HG03045 (cell line): ENCODE results near the gene SATB2.

ENCODE experiments used
- ATAC-seq: cut with Tn5 transposase; IDR thresholded peaks from one replicate; pipeline ENCODE4 v1.9.1; 2021; ENCODE audit warnings: mild to moderate bottlenecking, moderate library complexity; ENCODE audit not compliant: unreplicated experiment

Gene SATB2

DNA sequence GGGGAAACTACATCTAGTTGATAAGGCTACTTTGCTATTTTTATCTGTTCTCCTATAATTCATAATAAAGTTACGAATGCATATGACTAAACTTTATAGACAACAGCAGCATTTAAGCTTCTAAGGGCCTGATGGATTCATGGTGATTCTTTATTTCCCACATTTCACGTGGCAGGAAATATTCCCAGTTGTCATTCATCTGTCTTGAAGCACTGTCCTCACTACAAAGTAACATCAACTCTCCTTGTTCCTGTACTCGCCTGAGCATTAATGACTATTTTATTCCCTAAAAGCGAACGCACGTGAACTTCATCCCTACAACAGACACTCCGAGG lies 2.6 kb downstream of the SATB2 start:
- no peak for ATAC-seq

DNA sequence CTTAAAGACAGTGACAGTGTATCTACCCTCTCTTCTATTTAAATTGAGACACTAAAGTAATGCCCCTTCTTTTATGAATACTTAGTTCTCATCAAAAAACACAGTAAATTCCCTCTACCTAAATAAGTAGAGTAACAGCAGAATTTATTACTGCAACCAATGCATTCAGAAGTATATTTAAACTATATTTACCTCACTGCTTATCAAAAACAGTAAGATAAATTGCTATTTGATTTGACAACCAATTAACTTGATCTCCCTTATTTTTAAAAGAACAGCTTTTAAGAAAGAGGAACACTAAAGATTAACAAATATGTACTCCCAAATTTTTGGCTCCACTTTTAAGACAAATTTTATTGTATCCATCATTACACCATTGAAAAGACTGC lies 4.8 kb downstream of the SATB2 start:
- ATAC-seq = no peak

DNA sequence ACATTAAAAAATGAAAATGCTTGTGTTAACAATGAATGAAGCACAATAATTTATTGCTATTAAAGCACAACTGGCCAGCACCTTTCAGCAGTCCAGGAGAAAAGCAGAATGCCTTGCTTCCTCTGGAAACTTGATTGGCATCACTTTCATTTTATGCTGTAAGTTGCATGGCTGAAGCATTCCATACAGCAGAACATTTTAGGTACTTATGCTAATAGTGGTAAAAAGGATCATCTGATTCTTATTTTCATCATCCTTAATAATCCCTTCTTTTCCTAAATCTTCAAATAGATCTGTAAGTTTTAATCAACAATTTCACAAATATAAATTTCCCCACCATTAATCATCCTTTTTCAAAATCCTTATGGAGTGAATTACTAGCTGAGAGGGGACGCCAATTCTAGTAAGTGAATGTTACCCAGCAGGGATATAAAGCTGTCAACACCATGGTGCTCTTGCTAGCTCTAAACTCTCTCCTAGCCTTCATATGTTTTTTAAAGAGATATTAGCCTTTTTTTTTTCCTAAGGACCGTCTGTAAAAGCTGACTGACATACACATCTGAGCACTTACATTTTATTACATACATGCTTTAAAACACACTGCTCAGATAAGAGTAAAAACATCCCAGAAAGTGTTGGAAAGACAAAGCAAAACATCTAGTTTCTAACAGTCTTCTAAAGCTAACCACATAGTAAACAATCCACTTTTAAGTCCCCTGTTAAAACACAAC lies 5.3 kb downstream of the SATB2 start:
- no peak for ATAC-seq

DNA sequence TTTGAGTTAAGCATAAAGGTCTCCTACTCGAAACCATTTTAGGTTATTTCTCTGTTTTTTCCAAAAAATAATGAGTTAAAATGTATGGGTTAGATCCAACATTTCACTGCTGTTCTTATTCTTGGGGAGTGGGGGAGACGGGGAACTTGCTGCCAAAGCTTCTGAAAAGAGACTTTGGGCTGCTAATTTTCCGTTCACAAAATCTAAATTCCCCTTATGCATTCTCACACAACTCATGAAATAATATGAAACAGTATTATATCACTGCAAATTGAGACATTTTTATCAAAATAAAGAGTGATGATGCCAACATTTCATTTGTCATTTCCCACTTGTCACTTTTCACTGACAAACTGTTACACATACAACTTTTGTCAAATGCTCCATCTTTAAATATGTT lies 7.8 kb downstream of the SATB2 start:
- no peak for ATAC-seq

DNA sequence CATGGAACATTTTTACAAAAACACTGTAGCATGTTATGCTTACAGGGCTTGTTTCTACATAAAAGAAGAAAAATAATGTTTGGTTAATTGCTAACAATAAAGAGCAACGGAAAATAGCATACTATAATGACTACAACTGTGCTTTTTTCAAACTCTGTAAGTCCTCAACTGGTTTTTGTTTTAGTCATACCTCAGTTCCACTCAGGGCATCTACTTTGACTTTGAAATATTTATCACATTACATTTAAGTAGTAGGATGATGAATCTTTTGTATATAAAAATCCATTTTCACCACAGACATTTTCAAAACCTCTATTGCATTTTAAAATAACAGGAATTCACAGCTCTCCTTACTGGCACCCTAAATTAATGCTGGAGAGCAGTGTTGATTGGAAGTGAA lies 8.3 kb downstream of the SATB2 start:
- ATAC-seq = no peak

DNA sequence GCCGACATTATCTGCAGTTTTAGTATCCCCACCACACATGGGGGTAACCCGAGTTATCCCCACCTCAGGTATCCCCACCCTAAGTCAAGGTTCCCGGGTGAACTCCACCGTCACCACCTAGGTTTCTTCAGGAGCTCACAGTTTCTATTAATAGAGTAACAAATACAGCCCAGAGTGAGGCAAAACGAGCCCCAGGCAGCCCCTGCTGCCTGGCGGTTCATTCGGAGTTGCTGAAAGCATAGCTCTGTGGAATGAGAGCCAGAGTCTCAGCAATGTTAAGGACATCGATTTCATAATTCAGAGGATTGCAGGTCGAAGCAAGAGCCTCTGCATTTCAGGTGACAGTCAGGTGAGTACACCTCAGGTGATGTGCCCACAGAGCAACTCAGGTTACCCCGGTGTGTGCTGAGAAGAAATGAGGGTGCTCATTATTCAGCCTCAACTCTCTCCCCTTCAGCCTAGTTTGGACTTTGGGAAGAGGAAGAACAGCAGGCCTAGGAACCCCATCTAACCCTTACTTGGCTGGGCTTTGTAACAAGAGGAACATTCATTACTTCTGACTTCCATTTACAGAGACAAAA lies 10.7 kb downstream of the SATB2 start:
- ATAC-seq = no peak

DNA sequence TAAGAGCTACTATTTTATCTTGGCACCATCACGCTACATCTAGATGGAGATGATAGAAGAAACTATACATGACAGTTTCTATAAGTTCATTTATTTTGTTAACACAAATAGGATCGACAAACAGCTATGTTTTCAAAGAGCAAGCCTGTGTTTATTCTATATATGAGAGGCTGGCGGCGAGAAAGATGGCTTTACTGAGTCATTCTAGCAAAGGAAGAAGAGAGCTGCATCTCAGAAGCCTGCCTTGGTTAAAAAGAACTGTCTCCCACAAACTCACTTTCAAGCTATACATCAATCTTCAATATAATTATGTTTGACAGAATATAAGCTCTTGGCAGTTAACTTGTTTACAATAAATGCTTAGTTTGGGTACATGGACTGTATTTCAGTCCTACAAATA lies 13.0 kb downstream of the SATB2 start:
- no peak for ATAC-seq

DNA sequence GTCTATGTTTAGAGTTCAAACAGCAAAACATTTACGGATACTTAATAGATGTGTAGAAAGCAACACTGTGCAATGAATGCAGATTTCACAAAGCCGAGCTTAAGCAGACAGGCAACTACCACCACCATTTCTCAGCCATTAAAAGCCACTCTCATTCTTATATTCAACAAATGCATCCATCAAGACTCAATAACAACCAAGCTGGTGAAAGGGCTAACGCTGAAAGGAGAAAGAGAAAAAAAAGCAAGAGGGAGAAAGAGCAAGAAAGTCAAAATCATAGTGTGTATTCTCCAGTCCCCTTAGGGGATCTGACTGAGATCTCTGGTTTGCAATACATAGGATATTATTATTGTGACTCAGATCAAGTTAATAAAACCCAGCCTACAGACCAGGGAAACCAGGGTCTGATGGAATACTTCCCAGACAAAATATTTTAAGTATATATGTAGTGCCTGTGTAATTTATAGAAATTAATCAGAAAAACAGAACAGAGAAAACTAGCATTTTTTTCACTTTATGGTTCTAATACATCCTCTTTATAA lies 14.1 kb downstream of the SATB2 start:
- ATAC-seq = no peak

DNA sequence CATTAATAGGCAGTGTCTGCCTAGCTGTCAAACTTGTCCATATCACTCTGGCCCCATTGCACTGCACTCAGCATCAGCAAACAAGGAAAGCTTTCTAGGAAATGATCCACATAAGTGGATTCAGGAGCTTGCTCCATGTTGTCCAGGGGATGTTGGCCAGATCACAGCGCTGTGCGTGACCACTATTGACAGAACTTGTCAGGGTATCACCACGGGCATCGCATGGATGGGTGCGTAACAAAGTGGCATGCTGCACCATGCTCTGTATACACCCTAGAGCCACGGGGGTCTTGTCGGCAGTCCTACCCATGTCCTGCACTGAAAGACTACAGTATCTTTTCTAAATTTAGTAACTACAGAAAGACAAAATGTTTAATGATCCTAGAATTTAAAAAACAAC lies 15.6 kb downstream of the SATB2 start:
- no peak for ATAC-seq

DNA sequence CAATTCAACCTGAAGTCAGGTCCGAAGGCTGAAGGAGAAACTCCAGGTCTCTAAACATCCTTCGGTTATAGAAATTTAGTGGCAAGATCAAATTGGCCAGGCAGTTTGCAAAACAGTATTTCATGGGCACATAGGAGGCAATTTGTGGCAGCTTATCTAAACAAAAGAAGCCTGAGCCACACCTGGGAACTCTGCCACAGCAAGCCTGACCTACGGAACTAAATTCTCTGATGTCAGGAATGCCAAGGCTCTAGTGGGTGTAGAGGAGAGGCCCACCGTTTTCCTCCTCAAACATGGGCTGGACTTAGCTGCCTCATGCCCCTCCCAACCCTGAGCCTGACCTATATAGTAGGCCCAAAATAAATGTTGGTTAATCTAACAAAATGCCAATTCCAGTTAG lies 16.0 kb downstream of the SATB2 start:
- ATAC-seq = no peak

DNA sequence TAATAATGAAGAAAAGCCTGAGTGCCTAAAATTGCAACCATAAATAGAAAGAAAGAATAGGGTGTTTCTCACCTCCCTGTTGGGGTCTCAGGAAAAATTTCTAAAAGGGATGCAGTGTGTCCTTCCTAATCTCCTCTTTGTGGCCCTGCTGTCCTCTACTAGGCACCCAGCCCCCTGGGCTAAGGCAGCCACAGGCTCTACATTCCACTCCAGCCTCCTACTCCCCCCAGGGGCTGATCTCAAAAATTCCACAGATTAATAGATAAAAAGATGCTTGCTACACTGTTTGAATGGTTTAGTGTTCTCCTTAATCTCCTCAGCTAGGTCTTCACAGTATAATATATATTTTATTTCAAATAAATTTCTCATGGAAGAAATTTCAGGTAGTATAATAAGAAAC lies 17.6 kb downstream of the SATB2 start:
- no peak for ATAC-seq

DNA sequence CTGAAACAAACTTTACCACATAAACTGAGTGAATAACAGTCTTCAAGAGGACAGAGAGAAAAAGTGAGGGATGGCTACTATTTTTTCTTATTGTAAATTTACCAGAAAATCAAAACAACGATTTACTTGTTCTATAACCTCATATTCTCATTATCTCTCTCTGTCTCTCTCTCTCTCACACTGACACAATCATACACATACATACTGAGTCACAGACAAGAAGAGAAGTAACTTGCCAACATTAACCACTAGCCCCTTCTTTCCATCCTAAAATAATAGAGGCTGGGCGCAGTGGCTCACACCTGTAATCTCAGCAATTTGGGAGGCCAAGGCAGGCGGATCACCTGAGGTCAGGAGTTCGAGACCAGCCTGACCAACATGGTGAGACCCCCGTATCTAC lies 18.2 kb downstream of the SATB2 start:
- no peak for ATAC-seq

DNA sequence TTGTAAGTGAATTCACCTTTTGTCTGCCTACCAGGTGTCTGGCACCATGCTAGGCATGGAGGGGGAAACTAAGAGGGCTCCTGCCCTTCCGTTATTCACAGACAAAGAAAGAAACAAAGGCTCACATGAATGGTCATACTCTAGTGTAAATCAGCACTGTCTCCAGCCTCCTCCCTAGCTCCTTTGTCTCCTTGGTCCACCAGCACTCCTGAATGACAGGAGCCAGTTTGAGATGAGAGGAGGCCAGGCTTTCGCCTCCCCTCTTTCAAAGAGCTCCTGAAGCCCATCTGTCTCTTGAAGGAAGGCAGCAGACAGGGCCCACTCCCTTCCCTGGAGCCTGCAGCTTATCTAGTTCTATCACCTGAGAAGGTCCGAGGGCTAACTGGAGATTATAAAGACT lies 18.7 kb downstream of the SATB2 start:
- ATAC-seq = no peak

DNA sequence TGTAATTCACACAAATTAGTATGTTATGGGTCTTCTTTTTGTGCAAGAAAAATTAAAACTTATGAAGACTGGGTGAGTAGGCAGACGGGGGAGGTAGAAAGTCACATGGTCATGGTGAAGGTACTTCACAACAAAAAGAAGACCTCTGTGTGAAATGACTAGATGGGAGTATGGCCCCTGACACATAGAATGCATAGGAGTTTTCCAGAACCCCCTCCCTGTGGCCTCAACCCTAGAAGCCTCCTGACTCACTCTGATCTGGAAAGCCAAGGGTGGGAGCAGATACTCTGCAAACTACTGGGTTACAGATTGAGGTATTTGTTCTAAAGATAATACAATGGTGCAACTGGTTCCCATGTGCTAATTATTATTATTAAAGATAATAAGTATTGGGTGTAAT lies 23.2 kb downstream of the SATB2 start:
- ATAC-seq = no peak

DNA sequence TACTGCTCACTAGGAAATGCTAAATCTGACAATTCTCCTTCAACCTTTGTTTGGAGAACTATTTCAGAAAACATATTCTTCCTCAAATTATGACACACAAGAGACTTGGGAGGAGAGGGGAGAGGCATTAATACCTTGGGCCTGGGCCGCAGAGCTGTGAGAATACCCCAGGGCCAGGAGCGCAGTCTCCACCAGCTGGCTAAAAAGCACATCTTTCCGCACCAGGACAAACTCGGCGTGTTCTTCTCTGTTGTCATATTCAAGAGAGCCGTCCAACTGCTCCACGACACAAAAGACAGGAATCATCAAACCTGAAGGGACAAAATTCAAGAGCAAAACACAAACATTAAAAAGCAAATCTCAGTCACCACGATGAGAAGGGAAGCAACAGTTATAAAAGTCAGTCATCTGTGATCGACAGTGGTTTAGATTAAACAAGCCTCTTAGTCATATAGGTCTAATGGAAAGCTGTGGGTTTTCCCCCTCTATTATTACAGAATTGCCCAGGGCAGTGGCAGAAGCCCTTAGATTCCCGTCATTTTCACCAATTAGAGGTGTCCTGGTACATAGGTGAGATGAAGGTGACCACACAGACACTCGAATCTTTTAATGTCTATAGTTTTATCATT lies 24.4 kb downstream of the SATB2 start:
- ATAC-seq = no peak

DNA sequence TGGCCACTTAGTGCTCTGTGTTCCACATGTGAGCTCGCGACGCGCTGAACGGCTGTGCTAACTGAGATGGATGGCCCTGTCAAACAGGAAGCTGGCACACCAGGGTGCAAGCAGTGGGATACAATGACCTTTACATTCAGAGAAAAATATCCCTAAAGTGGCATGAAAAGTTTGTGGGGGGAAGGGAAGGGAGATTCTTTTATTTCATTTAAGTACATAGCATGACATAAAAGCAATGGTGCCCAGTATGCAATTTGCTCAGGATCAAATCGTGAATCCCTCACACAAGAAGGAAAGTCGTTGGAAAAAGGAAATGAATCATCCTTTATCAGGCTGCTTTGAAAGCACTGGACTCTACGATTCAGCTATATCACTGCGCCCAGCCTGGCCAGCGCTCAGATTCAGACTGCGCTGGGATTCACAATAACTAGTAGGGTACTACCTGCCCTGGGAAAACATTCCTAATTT lies 26.0 kb downstream of the SATB2 start:
- no peak for ATAC-seq

DNA sequence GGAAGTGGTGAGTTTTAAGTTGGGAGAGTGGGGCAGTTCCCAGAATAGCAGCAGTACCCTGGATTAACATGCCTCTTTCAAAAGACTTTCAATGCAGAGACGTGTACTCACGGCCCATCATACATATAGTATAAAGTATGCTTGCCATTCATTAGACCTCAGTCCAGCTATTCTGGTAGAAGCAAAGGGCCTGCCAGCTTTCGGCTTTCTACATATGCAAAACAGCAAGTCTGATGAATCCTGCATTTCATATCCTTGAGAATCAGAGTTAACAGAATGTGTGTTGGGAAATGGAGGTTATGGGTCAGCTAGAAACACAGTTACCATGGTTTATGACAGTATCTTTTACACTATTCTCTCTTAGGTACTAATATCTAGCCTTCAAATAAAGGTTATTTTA lies 27.5 kb downstream of the SATB2 start:
- ATAC-seq = no peak

DNA sequence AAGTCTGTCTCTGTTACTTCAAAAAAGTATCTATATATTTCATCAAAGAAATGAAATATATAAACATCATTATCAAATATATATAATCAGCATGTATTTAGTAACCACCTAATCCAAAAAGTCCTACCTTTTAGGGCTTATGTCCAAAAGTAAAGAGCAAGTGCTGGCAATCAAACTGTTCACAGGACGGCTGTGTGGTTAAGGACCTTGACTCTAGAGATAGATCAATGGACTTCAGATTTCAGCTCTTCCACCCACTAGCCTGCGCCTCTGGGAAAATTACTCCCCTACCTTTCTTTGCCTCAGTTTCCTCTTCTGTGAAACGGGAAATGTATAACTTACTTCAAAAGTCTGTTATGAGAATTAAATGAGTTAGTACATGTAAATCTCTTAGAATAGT lies 29.4 kb downstream of the SATB2 start:
- ATAC-seq = no peak

DNA sequence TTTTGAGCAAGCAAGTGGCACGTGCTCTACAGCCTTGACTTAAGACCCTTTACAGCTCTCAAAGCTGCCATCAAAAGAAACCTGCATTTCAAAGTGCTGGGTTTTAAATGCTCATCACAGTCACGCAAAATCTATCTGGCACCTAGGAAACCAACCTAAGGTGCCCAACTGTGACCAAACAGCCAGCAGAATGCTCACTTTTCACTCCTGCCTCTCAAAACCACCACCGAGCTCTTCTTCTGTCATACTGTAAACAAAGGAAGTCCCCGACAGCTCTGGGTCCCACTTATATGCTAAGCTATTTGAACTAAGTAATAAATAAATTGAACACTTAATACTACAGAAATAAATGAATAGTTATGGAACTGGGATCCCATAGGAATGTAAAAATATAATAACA lies 33.6 kb downstream of the SATB2 start:
- no peak for ATAC-seq

DNA sequence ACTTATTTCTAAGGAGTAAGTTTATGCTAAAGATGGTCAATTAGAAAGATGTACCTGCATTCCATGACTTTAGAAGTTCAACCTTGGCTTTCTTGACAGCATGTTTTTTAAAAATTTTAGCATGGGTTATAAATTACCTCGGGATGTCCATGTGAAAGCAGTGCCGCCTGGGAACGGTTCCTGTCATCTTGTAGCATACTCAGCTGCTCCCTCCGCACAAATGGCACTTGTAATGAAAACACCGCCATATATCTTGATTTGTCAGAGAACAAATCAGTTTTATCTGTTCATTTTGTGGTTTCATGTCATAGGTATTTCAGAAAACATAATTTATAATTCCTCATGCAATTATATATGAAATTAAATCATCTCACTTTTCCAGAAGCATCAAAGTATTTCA lies 38.3 kb downstream of the SATB2 start:
- ATAC-seq = no peak

DNA sequence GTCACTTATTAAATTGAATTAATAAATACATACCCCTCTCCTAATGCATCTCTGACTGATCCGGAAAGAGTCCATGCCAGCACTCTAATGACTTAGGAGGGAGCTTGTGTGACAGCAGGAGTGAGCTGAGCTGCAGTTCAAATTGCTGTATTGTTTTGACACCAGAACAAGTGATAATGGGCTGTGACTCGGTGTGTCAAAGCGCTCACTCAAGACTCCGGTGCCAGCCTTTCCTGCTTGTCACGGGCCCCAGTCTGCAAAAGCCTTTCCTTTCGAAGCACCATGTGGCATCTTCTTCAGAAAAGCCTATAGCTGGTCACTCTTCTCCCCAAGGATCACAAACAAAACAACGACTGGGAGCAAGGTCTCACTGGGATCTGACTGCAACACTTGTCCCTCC lies 43.3 kb downstream of the SATB2 start:
- ATAC-seq = no peak

DNA sequence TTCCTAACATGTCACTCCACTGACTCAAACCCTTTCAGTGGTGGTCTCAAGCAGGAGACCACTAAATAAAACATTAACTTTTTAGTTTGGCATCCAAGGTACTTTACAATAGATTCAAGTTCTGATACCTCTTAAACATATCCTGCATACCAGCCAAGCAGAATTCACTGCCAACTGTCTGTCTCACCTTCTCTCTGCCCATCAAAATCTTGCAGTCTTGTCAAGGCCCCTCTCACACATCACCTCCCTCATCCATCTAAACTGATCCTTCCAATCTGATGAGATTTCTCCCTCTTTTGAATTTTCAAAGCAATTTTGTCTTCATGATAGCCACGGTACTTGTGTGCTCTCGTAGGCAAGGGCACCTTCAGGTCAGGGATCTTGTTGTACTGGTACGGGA lies 43.7 kb downstream of the SATB2 start:
- no peak for ATAC-seq
